ENCODE results near the gene NLRC5.

DNA sequence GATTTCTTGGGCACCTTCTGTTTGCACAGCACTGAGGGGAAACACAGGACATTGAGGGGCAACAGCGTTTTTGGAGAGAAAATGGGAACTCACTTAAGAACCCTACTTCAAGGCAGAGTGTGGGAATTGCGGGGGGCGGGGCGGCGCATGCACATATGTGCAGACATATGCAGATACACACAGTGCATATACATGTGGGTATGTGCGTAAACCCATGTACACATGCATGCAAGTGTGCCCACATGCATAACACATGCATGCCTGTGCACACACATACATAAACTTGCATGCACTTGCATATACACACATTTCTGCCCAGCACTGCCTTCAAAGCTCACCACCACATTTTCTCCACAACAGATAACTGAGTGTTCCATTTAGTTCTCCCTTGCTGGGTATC is 32.4 kb downstream of the NLRC5 start:
- TF ChIP-seq, protein P1, sequence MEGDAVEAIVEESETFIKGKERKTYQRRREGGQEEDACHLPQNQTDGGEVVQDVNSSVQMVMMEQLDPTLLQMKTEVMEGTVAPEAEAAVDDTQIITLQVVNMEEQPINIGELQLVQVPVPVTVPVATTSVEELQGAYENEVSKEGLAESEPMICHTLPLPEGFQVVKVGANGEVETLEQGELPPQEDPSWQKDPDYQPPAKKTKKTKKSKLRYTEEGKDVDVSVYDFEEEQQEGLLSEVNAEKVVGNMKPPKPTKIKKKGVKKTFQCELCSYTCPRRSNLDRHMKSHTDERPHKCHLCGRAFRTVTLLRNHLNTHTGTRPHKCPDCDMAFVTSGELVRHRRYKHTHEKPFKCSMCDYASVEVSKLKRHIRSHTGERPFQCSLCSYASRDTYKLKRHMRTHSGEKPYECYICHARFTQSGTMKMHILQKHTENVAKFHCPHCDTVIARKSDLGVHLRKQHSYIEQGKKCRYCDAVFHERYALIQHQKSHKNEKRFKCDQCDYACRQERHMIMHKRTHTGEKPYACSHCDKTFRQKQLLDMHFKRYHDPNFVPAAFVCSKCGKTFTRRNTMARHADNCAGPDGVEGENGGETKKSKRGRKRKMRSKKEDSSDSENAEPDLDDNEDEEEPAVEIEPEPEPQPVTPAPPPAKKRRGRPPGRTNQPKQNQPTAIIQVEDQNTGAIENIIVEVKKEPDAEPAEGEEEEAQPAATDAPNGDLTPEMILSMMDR (IDR thresholded peaks at IDR 0.05; ENCODE audit: low read depth, low read length, poor library complexity, severe bottlenecking), result no peak
- TF ChIP-seq EZH2phosphoT487 (IDR thresholded peaks at IDR 0.05; ENCODE audit: borderline replicate concordance, low read length), result no peak

Data from DOHH2 (cell line).